ENCODE results near the gene ZSWIM3. TPM values are rescaled to one million over a fixed set of nuclear protein-coding genes. Genes with fewer than 3 reads are reported as not detected.

ZSWIM3 gene
- 1 to 10 TPM; 3.5 to 3.6 TPM for total RNA-seq

GRCh38 chr20:45857114-45857881 lies at the start of gene ZSWIM3, which contains the start of gene ACOT8:
Gene ZSWIM3 (plus strand): TSS chr20:45857614. CDS start chr20:45857826, 212 bp downstream.
Gene ACOT8 (minus strand): TSS chr20:45857392. CDS start chr20:45857315, 77 bp downstream.
- ChIA-PET POLR2A (interaction anchor here (1.3 to 3.6 kb wide), 8 partner anchors 9 to 115 kb away, joined by 3 to 19 read pairs (median 6); partner anchors contain the start of genes CTSA, NEURL2, UBE2C and ZNF335), CTCF (interaction anchor here (0.7 to 3.1 kb wide), 6 partner anchors 9 to 564 kb away, joined by 3 to 15 read pairs (median 4); partner anchors contain the start of gene ZSWIM1)
- Mint-ChIP-seq H3K9me3 (no peaks in the 10 kb centered on the region), H3K4me1 (ENCODE audit: low read depth) (peaks cover 42% of the 10 kb centered on the region), H3K27ac (peak within 1 kb of the TSS; percentile 99), H3K27me3 (no peaks in the 10 kb centered on the region), H3K4me3 (peak within 1 kb of the TSS; percentile 97), H3K36me3 (ENCODE audit: low read depth) (peaks cover 4% of the 10 kb centered on the region)
- intact Hi-C loops (cut with micrococcal nuclease), result loop anchor here (5.0 kb wide), 1 partner anchor 45 kb away; the partner anchor contains the start of gene UBE2C
- DNase-seq (peak; percentile 98), ATAC-seq (peak; percentile 96)
- TF ChIP-seq CTCF (IDR thresholded peaks at IDR 0.05), result no peak

- Mint-ChIP-seq H3K36me3 (ENCODE audit: low read depth) (peaks cover 44% of the 10 kb centered on the region), H3K9me3 (no peaks in the 10 kb centered on the region), H3K4me3 (no peak overlapping the region), H3K4me1 (ENCODE audit: low read depth) (peaks cover 14% of the 10 kb centered on the region), H3K27me3 (no peaks in the 10 kb centered on the region), H3K27ac (no peak overlapping the region)
- intact Hi-C loops (cut with micrococcal nuclease), result loop anchor here (5.0 kb wide), 1 partner anchor 47 kb away; the partner anchor contains the start of genes ACOT8 and ZSWIM3
- CTCF ChIA-PET, result interaction anchor here (0.9 to 4.3 kb wide), 3 partner anchors 11 to 159 kb away, joined by 3 to 29 read pairs (median 3); no protein-coding TSS in a partner anchor
- DNase-seq (no peak), ATAC-seq (no peak)
- POLR2A ChIA-PET, result interaction anchor here (1.1 to 1.2 kb wide), 2 partner anchors 48 to 124 kb away, joined by 5 read pairs; partner anchors contain the start of gene PCIF1
- no peak for TF ChIP-seq CTCF (IDR thresholded peaks at IDR 0.05)
Measured at GRCh38 chr20:45810191-45810970, 47.0 kb upstream of the ZSWIM3 start.

- H3K4me3 Mint-ChIP-seq, result peak within 1 kb of the TSS; percentile 98
- DNase-seq, result peak; percentile 98
- H3K27ac Mint-ChIP-seq, result peak within 1 kb of the TSS; percentile 83
- ChIA-PET CTCF (interaction anchor here (1.0 to 2.8 kb wide), 5 partner anchors 9 to 175 kb away, joined by 3 to 10 read pairs (median 6); no protein-coding TSS in a partner anchor), POLR2A (interaction anchor here (0.9 to 3.3 kb wide), 19 partner anchors 8 to 137 kb away, joined by 3 to 17 read pairs (median 5); partner anchors contain the start of genes ACOT8, CTSA, DNTTIP1 and NEURL2)
- intact Hi-C loops (cut with micrococcal nuclease), result loop anchor here (5.0 kb wide), 1 partner anchor 45 kb away; the partner anchor contains the start of genes ACOT8 and ZSWIM3
- no peaks in the 10 kb centered on the region for H3K9me3 Mint-ChIP-seq
- ATAC-seq, result peak; percentile 100
- peaks cover 16% of the 10 kb centered on the region for H3K4me1 Mint-ChIP-seq (ENCODE audit: low read depth)
- H3K27me3 Mint-ChIP-seq, result no peaks in the 10 kb centered on the region
- H3K36me3 Mint-ChIP-seq (ENCODE audit: low read depth), result peaks cover 54% of the 10 kb centered on the region
- no peak for TF ChIP-seq CTCF (IDR thresholded peaks at IDR 0.05)
Measured at GRCh38 chr20:45812157-45813005, 45.0 kb upstream of the ZSWIM3 start, which contains the start of gene UBE2C. Gene UBE2C (plus strand): TSS chr20:45812644. CDS start chr20:45812696, 52 bp downstream.

GRCh38 chr20:45813006-45813340 lies 44.4 kb upstream of the ZSWIM3 start:
- no peak for ATAC-seq
- CTCF ChIA-PET, result interaction anchor here (1.0 to 2.8 kb wide), 6 partner anchors 9 to 174 kb away, joined by 3 to 10 read pairs (median 6); no protein-coding TSS in a partner anchor
- Mint-ChIP-seq H3K9me3 (no peaks in the 10 kb centered on the region), H3K4me3 (peak overlapping the region; percentile 98), H3K27me3 (no peaks in the 10 kb centered on the region), H3K36me3 (ENCODE audit: low read depth) (peaks cover 53% of the 10 kb centered on the region), H3K4me1 (ENCODE audit: low read depth) (peaks cover 16% of the 10 kb centered on the region), H3K27ac (peak overlapping the region; percentile 83)
- DNase-seq, result no peak
- POLR2A ChIA-PET, result interaction anchor here (0.6 to 3.3 kb wide), 23 partner anchors 8 to 159 kb away, joined by 3 to 17 read pairs (median 4); partner anchors contain the start of genes ACOT8, CTSA, DNTTIP1 and NEURL2
- no peak for TF ChIP-seq CTCF (IDR thresholded peaks at IDR 0.05)
- intact Hi-C loops (cut with micrococcal nuclease), result loop anchor here (5.0 kb wide), 1 partner anchor 44 kb away; the partner anchor contains the start of genes ACOT8 and ZSWIM3

Measured in activated CD8-positive, alpha-beta T cell treated with anti-CD3 and anti-CD28 coated beads for 36 hours (primary cell).